IMR-90 (cell line): ENCODE results near the gene ITFG1. TPM values are rescaled to one million over a fixed set of nuclear protein-coding genes. Genes with fewer than 3 reads are reported as not detected.

Experiments used
- ATAC-seq: fragments of 200-7000 bp; cut with Tn5 transposase; 2 replicates; pipeline ENCODE4 v1.9.1; 2020; ENCODE audit warnings: low read depth, mild to moderate bottlenecking, moderate library complexity
- BruUV-seq: library from RNA; stranded (reverse); fragments of 400-500 nt; replicated peaks from 2 replicates; lab custom pipeline; 2021; lab: Mats Ljungman, UMichigan
- CTCF ChIA-PET: fragments of 300-600 bp; formaldehyde crosslinking; extraction: SDS; loops from one replicate; lab custom pipeline; 2021; ENCODE audit warnings: antibody characterized with exemption; lab: Yijun Ruan, JAX
- POLR2A ChIA-PET: fragments of 300-600 bp; sonication (Branson Sonifier 250); formaldehyde crosslinking; loops from one replicate; lab custom pipeline; 2022; ENCODE audit warnings: antibody characterized with exemption; ENCODE audit not compliant: unreplicated experiment; lab: Charles Lee
- DNase-seq: peaks from one replicate; pipeline ENCODE4 v3.0.0; 2013
- H2AFZ ChIP-seq: replicated peaks from 2 replicates; pipeline ENCODE3; 2013; ENCODE audit warnings: low read length, mild to moderate bottlenecking; ENCODE audit not compliant: poor library complexity
- H2AK5ac ChIP-seq: 2 replicates; pipeline ENCODE4 v1.6.1; 2013; ENCODE audit warnings: low read depth, low read length, inconsistent platforms
- H2AK9ac ChIP-seq: replicated peaks from 2 replicates; pipeline ENCODE3; 2013; ENCODE audit warnings: mild to moderate bottlenecking, low read depth, low read length, moderate library complexity; ENCODE audit not compliant: poor library complexity
- H2BK120ac ChIP-seq: 2 replicates; pipeline ENCODE4 v1.6.1; 2013; ENCODE audit warnings: low read depth, low read length, inconsistent platforms
- H2BK15ac ChIP-seq: 3 replicates; pipeline ENCODE4 v1.6.1; 2013; ENCODE audit warnings: low read depth, low read length, inconsistent platforms
- H2BK20ac ChIP-seq: 2 replicates; pipeline ENCODE4 v1.6.1; 2013; ENCODE audit warnings: low read depth, mild to moderate bottlenecking, inconsistent platforms, low read length, moderate library complexity
- H2BK5ac ChIP-seq: 2 replicates; pipeline ENCODE4 v1.6.1; 2013; ENCODE audit warnings: mild to moderate bottlenecking, low read depth, low read length, inconsistent platforms; ENCODE audit not compliant: poor library complexity, severe bottlenecking
- H3K14ac ChIP-seq: replicated peaks from 2 replicates; pipeline ENCODE4 v1.6.1; 2013; ENCODE audit warnings: low read depth, low read length, inconsistent platforms
- H3K18ac ChIP-seq: 2 replicates; pipeline ENCODE4 v1.6.1; 2013; ENCODE audit warnings: low read depth, low read length, control low read depth
- H3K23ac ChIP-seq: 2 replicates; pipeline ENCODE4 v1.6.1; 2013; ENCODE audit warnings: low read depth, low read length, inconsistent platforms
- H3K27ac ChIP-seq: 2 replicates; pipeline ENCODE4 v1.5.1; 2013; ENCODE audit warnings: mild to moderate bottlenecking, control low read depth, low read length; ENCODE audit not compliant: insufficient read depth
- H3K27me3 ChIP-seq: 2 replicates; pipeline ENCODE4 v1.6.1; 2013; ENCODE audit warnings: low read length; ENCODE audit not compliant: control insufficient read depth, insufficient read depth
- H3K36me3 ChIP-seq: 2 replicates; pipeline ENCODE4 v1.6.1; 2013; ENCODE audit warnings: low read length, mixed read lengths; ENCODE audit not compliant: control insufficient read depth, insufficient read depth
- H3K4ac ChIP-seq: 2 replicates; pipeline ENCODE4 v1.6.1; 2013; ENCODE audit warnings: low read depth, low read length, inconsistent platforms
- H3K4me1 ChIP-seq: 2 replicates; pipeline ENCODE4 v1.6.1; 2013; ENCODE audit warnings: low read length, mixed read lengths; ENCODE audit not compliant: control insufficient read depth, insufficient read depth
- H3K4me2 ChIP-seq: 2 replicates; pipeline ENCODE4 v1.6.1; 2013; ENCODE audit warnings: low read depth, mild to moderate bottlenecking, control low read depth, low read length, moderate library complexity
- H3K4me3 ChIP-seq: 2 replicates; pipeline ENCODE4 v1.5.1; 2013; ENCODE audit warnings: low read depth, mild to moderate bottlenecking, control low read depth, low read length, moderate library complexity; ENCODE audit not compliant: insufficient read depth
- H3K56ac ChIP-seq: 2 replicates; pipeline ENCODE4 v1.6.1; 2013; ENCODE audit warnings: low read length, inconsistent platforms; ENCODE audit not compliant: insufficient read depth; ENCODE audit errors: extremely low read depth
- H3K79me1 ChIP-seq, 2 experiments: 2 replicates each; pipeline ENCODE4 v1.6.1; 2013; ENCODE audit warnings: low read length in 2 of 2, inconsistent platforms in 1 of 2, low read depth in 1 of 2
- H3K9ac ChIP-seq: 2 replicates; pipeline ENCODE4 v1.6.1; 2013; ENCODE audit warnings: low read depth, low read length, control low read depth
- H3K9me1 ChIP-seq: 2 replicates; pipeline ENCODE4 v1.6.1; 2013; ENCODE audit warnings: low read length, inconsistent platforms; ENCODE audit not compliant: insufficient read depth
- H3K9me3 ChIP-seq: 2 replicates; pipeline ENCODE4 v1.6.1; 2013; ENCODE audit warnings: low read length; ENCODE audit not compliant: control insufficient read depth, insufficient read depth
- H4K20me1 ChIP-seq: 2 replicates; pipeline ENCODE4 v1.6.1; 2013; ENCODE audit warnings: low read length, inconsistent platforms; ENCODE audit not compliant: insufficient read depth
- H4K5ac ChIP-seq: 2 replicates; pipeline ENCODE4 v1.6.1; 2013; ENCODE audit warnings: mild to moderate bottlenecking, low read depth, low read length, control low read depth
- H4K8ac ChIP-seq, 2 experiments: 2 replicates each; pipeline ENCODE4 v1.6.1; 2013; ENCODE audit warnings: low read depth in 2 of 2, low read length in 2 of 2, control low read depth in 1 of 2, inconsistent platforms in 1 of 2
- H4K91ac ChIP-seq: 2 replicates; pipeline ENCODE4 v1.6.1; 2013; ENCODE audit warnings: low read depth, low read length, inconsistent platforms; ENCODE audit not compliant: insufficient read depth
- BHLHE40 ChIP-seq: fragments of 150-350 bp; IDR thresholded peaks from 2 replicates; pipeline ENCODE4 v1.6.1; 2016; ENCODE audit warnings: mild to moderate bottlenecking, low read depth, low read length
- CEBPB ChIP-seq: IDR thresholded peaks from 2 replicates; pipeline ENCODE4 v1.6.1; 2012; ENCODE audit warnings: low read depth, low read length, improper control_type of control experiment
- CHD1 ChIP-seq: IDR thresholded peaks from 2 replicates; pipeline ENCODE4 v1.6.1; 2012; ENCODE audit warnings: low read depth, low read length, improper control_type of control experiment
- FOS ChIP-seq: fragments of 150-350 bp; IDR thresholded peaks from 2 replicates; pipeline ENCODE4 v1.6.1; 2016; ENCODE audit warnings: low read depth, low read length
- MAFK ChIP-seq: IDR thresholded peaks from 2 replicates; pipeline ENCODE4 v1.6.1; 2012; ENCODE audit warnings: low read depth, low read length, improper control_type of control experiment
- MAZ ChIP-seq: IDR thresholded peaks from 2 replicates; pipeline ENCODE4 v1.6.1; 2012; ENCODE audit warnings: low read depth, mild to moderate bottlenecking, low read length, improper control_type of control experiment, moderate library complexity, borderline replicate concordance
- MXI1 ChIP-seq: IDR thresholded peaks from 2 replicates; pipeline ENCODE4 v1.6.1; 2012; ENCODE audit warnings: low read depth, mild to moderate bottlenecking, low read length, moderate library complexity, borderline replicate concordance
- NFE2L2 ChIP-seq: fragments of 150-350 bp; IDR thresholded peaks from 2 replicates; pipeline ENCODE4 v1.6.1; 2016; ENCODE audit warnings: low read depth, mild to moderate bottlenecking, low read length
- POLR2A ChIP-seq: IDR thresholded peaks from 2 replicates; pipeline ENCODE4 v1.6.1; 2012; ENCODE audit warnings: mild to moderate bottlenecking, low read depth, low read length
- RAD21 ChIP-seq: IDR thresholded peaks from 2 replicates; pipeline ENCODE4 v1.6.1; 2012; ENCODE audit warnings: low read length, improper control_type of control experiment
- RCOR1 ChIP-seq: IDR thresholded peaks from 2 replicates; pipeline ENCODE4 v1.6.1; 2012; ENCODE audit warnings: mild to moderate bottlenecking, low read length, improper control_type of control experiment; ENCODE audit not compliant: insufficient replicate concordance
- SMC3 ChIP-seq: fragments of 150-350 bp; IDR thresholded peaks from 2 replicates; pipeline ENCODE4 v1.6.1; 2016; ENCODE audit warnings: low read depth, mild to moderate bottlenecking, antibody characterized with exemption, low read length, moderate library complexity
- WGBS, 2 experiments: methylation state at CpG; one replicate each; pipeline versions ENCODE4 v1.1.5 to v1.1.7; 2013; ENCODE audit warnings: missing lambda C conversion rate in 2 of 2; ENCODE audit not compliant: insufficient read length in 1 of 2; ENCODE audit errors: extremely low coverage in 2 of 2; 5-methylcytosine and 5-hydroxymethylcytosine counted together
- dilution Hi-C: fragments of 300-500 bp; cut with HindIII; formaldehyde crosslinking; loops from one replicate; pipeline ENCODE4 v1.14.3; 2018; ENCODE audit warnings: low sequenced_read_pairs; ENCODE audit not compliant: unreplicated experiment
- in situ Hi-C: fragments of 300-500 bp; cut with MboI; formaldehyde crosslinking; loops from 3 replicates; pipeline ENCODE4 v1.14.3; 2019; ENCODE audit warnings: low sequenced_read_pairs, inconsistent platforms, mixed read lengths
- intact Hi-C: fragments of 100-400 bp; cut with micrococcal nuclease; formaldehyde crosslinking; loops from 2 replicates; pipeline ENCODE4 v1.10.0; 2022
- polyA plus RNA-seq, 3 experiments: library from polyadenylated mRNA; depleted of rRNA; stranded (reverse); fragments of >200 nt; gene quantifications; 2 replicates each; pipeline ENCODE4 v1.2.3, GENCODE V29; 2012; ENCODE audit warnings: low replicate concordance in 1 of 3
- total RNA-seq: library from RNA; depleted of rRNA; stranded (reverse); fragments of >200 nt; gene quantifications from 2 replicates; pipeline ENCODE4 v1.2.3, GENCODE V29; 2012
- TF ChIP-seq, protein P1 (sequence below): conservative IDR thresholded peaks from 2 replicates; pipeline ENCODE4 v1.5.1; 2012; ENCODE audit warnings: mild to moderate bottlenecking, low read depth, low read length, improper control_type of control experiment
- TF ChIP-seq, protein P2 (sequence below): fragments of 150-350 bp; IDR thresholded peaks from 2 replicates; pipeline ENCODE4 v1.6.1; 2016; ENCODE audit warnings: low read depth, mild to moderate bottlenecking, low read length, moderate library complexity, borderline replicate concordance

ITFG1 gene
- total and polyA plus RNA-seq, 2 of the 4 experiments (the other 2 are of a cell fraction), result 54.3 to 60.4 TPM

GRCh38 chr16:47492428-47493377 lies 31.8 kb upstream of the ITFG1 start:
- BruUV-seq, result no TSS peak
- no peak overlapping the region for H3K4me2 ChIP-seq
- no peaks in the 10 kb centered on the region for H4K20me1 ChIP-seq
- H2AK5ac ChIP-seq, result no peak overlapping the region
- no peak overlapping the region; a peak in 1 of 4 replicates for H4K8ac ChIP-seq
- H4K91ac ChIP-seq, result no peak overlapping the region
- no peak overlapping the region for H2BK120ac ChIP-seq
- H3K4ac ChIP-seq, result no peak overlapping the region
- no peaks in the 10 kb centered on the region for H3K36me3 ChIP-seq
- H2BK20ac ChIP-seq, result no peak overlapping the region
- 92% methylated on average over 5 of the region's 10 CpGs; no CpG with 5 or more reads in 1 of the 2 experiments for WGBS, 2 experiments
- ChIA-PET CTCF (no interaction called here), POLR2A (no interaction called here)
- no peak overlapping the region for H4K5ac ChIP-seq
- no peak overlapping the region for H3K56ac ChIP-seq
- H3K27ac ChIP-seq, result 0 out of 2 replicates have a peak overlapping the region, but pooled peaks have one; percentile 13
- no peak overlapping the region for H3K18ac ChIP-seq
- DNase-seq, result peak; percentile 23
- dilution Hi-C loops, result no loop called here
- H2AK9ac ChIP-seq, result no peak overlapping the region
- H3K79me1 ChIP-seq, result peaks cover 7 to 27% of the 10 kb centered on the region in 2 experiments; a peak in 3 of 4 replicates
- no peak overlapping the region for H3K14ac ChIP-seq
- no peak overlapping the region for H3K4me3 ChIP-seq
- no peak overlapping the region for H2BK15ac ChIP-seq
- ATAC-seq, result peak; percentile 88
- no peak overlapping the region for H3K9ac ChIP-seq
- H3K9me1 ChIP-seq, result no peaks in the 10 kb centered on the region
- peaks cover 6% of the 10 kb centered on the region; the same call in 1 of the 2 replicates for H3K9me3 ChIP-seq
- intact Hi-C loops, result no loop called here
- no peak overlapping the region for H3K23ac ChIP-seq
- no peaks in the 10 kb centered on the region for H3K27me3 ChIP-seq
- in situ Hi-C loops, result no loop called here
- no peak overlapping the region for H2AFZ ChIP-seq
- H2BK5ac ChIP-seq, result no peak overlapping the region
- no peaks in the 10 kb centered on the region for H3K4me1 ChIP-seq
- TF ChIP-seq FOS (no peak), MXI1 (no peak), POLR2A (no peak), BHLHE40 (no peak), SMC3 (no peak), MAFK (no peak), CEBPB (no peak), MAZ (no peak), NFE2L2 (no peak), RAD21 (no peak), RCOR1 (no peak), CHD1 (no peak)
- TF ChIP-seq, protein P1, sequence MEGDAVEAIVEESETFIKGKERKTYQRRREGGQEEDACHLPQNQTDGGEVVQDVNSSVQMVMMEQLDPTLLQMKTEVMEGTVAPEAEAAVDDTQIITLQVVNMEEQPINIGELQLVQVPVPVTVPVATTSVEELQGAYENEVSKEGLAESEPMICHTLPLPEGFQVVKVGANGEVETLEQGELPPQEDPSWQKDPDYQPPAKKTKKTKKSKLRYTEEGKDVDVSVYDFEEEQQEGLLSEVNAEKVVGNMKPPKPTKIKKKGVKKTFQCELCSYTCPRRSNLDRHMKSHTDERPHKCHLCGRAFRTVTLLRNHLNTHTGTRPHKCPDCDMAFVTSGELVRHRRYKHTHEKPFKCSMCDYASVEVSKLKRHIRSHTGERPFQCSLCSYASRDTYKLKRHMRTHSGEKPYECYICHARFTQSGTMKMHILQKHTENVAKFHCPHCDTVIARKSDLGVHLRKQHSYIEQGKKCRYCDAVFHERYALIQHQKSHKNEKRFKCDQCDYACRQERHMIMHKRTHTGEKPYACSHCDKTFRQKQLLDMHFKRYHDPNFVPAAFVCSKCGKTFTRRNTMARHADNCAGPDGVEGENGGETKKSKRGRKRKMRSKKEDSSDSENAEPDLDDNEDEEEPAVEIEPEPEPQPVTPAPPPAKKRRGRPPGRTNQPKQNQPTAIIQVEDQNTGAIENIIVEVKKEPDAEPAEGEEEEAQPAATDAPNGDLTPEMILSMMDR, result no peak
- TF ChIP-seq, protein P2, sequence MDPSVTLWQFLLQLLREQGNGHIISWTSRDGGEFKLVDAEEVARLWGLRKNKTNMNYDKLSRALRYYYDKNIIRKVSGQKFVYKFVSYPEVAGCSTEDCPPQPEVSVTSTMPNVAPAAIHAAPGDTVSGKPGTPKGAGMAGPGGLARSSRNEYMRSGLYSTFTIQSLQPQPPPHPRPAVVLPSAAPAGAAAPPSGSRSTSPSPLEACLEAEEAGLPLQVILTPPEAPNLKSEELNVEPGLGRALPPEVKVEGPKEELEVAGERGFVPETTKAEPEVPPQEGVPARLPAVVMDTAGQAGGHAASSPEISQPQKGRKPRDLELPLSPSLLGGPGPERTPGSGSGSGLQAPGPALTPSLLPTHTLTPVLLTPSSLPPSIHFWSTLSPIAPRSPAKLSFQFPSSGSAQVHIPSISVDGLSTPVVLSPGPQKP, result no peak
